Measurements from ENCODE around the gene LRIG3. TPM values are rescaled to one million over a fixed set of nuclear protein-coding genes. Genes with fewer than 3 reads are reported as not detected.

The LRIG3 gene
- total RNA-seq: 241 and 249 TPM in 2 replicates
- long read RNA-seq, full-length matches to known transcripts: 128 of 223 reads
- long read RNA-seq, partial matches to known transcripts: 74 of 223 reads
- long read RNA-seq, other reads (novel, unspliced or antisense): 21 of 223 reads

- Mint-ChIP-seq H3K4me1 (ENCODE audit: unreplicated experiment) (peaks cover 33% of the 10 kb centered on the region), H3K4me3 (ENCODE audit: unreplicated experiment) (peak within 1 kb of the TSS; percentile 84), H3K36me3 (ENCODE audit: unreplicated experiment) (peaks cover 19% of the 10 kb centered on the region), H3K27ac (ENCODE audit: unreplicated experiment) (peak within 1 kb of the TSS; percentile 97), H3K9me3 (ENCODE audit: unreplicated experiment) (no peaks in the 10 kb centered on the region), H3K27me3 (ENCODE audit: unreplicated experiment) (no peaks in the 10 kb centered on the region)
- TF ChIP-seq CTCF (IDR thresholded peaks at IDR 0.05): no peak
- peak; percentile 98 for DNase-seq (ENCODE audit: extremely low spot score, unreplicated experiment)
Observed at GRCh38 chr12:58920102-58920960, at the start of gene LRIG3. LRIG3 (minus strand) TSS chr12:58920504; CDS start chr12:58920235, 269 bp downstream.

- TF ChIP-seq CTCF (IDR thresholded peaks at IDR 0.05): no peak
- H3K27ac Mint-ChIP-seq (ENCODE audit: unreplicated experiment): no peak overlapping the region
Observed at GRCh38 chr12:58969237-58969636, 48.9 kb upstream of the LRIG3 start.

GRCh38 chr12:58967561-58967960 lies 47.3 kb upstream of the LRIG3 start:
- Mint-ChIP-seq H3K27ac (ENCODE audit: unreplicated experiment) (no peak overlapping the region), H3K4me3 (ENCODE audit: unreplicated experiment) (no peak overlapping the region), H3K36me3 (ENCODE audit: unreplicated experiment) (no peaks in the 10 kb centered on the region), H3K27me3 (ENCODE audit: unreplicated experiment) (no peaks in the 10 kb centered on the region), H3K4me1 (ENCODE audit: unreplicated experiment) (peaks cover 10% of the 10 kb centered on the region), H3K9me3 (ENCODE audit: unreplicated experiment) (peaks cover 6% of the 10 kb centered on the region)
- DNase-seq (ENCODE audit: extremely low spot score, unreplicated experiment): no peak
- no peak for TF ChIP-seq CTCF (IDR thresholded peaks at IDR 0.05)

More at GRCh38 chr12:58969237-58969636, 48.9 kb upstream of the LRIG3 start:
- H3K9me3 Mint-ChIP-seq (ENCODE audit: unreplicated experiment): peaks cover 6% of the 10 kb centered on the region
- no peaks in the 10 kb centered on the region for H3K27me3 Mint-ChIP-seq (ENCODE audit: unreplicated experiment)
- DNase-seq (ENCODE audit: extremely low spot score, unreplicated experiment): no peak
- no peak overlapping the region for H3K4me3 Mint-ChIP-seq (ENCODE audit: unreplicated experiment)
- H3K36me3 Mint-ChIP-seq (ENCODE audit: unreplicated experiment): no peaks in the 10 kb centered on the region
- H3K4me1 Mint-ChIP-seq (ENCODE audit: unreplicated experiment): peaks cover 10% of the 10 kb centered on the region

- no peak overlapping the region for H3K4me3 Mint-ChIP-seq (ENCODE audit: unreplicated experiment)
- peaks cover 6% of the 10 kb centered on the region for H3K9me3 Mint-ChIP-seq (ENCODE audit: unreplicated experiment)
- no peak overlapping the region for H3K27ac Mint-ChIP-seq (ENCODE audit: unreplicated experiment)
- no peak for TF ChIP-seq CTCF (IDR thresholded peaks at IDR 0.05)
- DNase-seq (ENCODE audit: extremely low spot score, unreplicated experiment): no peak
- H3K36me3 Mint-ChIP-seq (ENCODE audit: unreplicated experiment): no peaks in the 10 kb centered on the region
- no peaks in the 10 kb centered on the region for H3K27me3 Mint-ChIP-seq (ENCODE audit: unreplicated experiment)
- H3K4me1 Mint-ChIP-seq (ENCODE audit: unreplicated experiment): peaks cover 14% of the 10 kb centered on the region
Observed at GRCh38 chr12:58966939-58967338, 46.6 kb upstream of the LRIG3 start.

- no peaks in the 10 kb centered on the region for H3K36me3 Mint-ChIP-seq (ENCODE audit: unreplicated experiment)
- H3K27ac Mint-ChIP-seq (ENCODE audit: unreplicated experiment): no peak overlapping the region
- TF ChIP-seq CTCF (IDR thresholded peaks at IDR 0.05): no peak
- H3K27me3 Mint-ChIP-seq (ENCODE audit: unreplicated experiment): no peaks in the 10 kb centered on the region
- no peak for DNase-seq (ENCODE audit: extremely low spot score, unreplicated experiment)
- peaks cover 6% of the 10 kb centered on the region for H3K9me3 Mint-ChIP-seq (ENCODE audit: unreplicated experiment)
- no peak overlapping the region for H3K4me3 Mint-ChIP-seq (ENCODE audit: unreplicated experiment)
- H3K4me1 Mint-ChIP-seq (ENCODE audit: unreplicated experiment): peaks cover 18% of the 10 kb centered on the region
Observed at GRCh38 chr12:58965568-58965967, 45.3 kb upstream of the LRIG3 start.
